Thyroid gland (tissue), 4 donors: ENCODE results near the gene TMEM74B.

Experiments used
- CTCF ChIP-seq, 6 experiments: fragments of 200-600 bp in 3 of 6; fragments of 450-650 bp in 3 of 6; sonication (generic) in 3 of 6; IDR thresholded peaks; one replicate each; pipeline ENCODE4 v1.5.1; 2016 to 2019; ENCODE audit warnings: antibody characterized with exemption in 6 of 6, mild to moderate bottlenecking in 2 of 6, inconsistent platforms in 1 of 6, moderate library complexity in 1 of 6
- POLR2A ChIP-seq, 2 donors: fragments of 450-650 bp; IDR thresholded peaks; one replicate each; pipeline ENCODE4 v1.6.1; 2017; ENCODE audit warnings: antibody characterized with exemption in 2 of 2, mild to moderate bottlenecking in 2 of 2, moderate library complexity in 1 of 2

DNA sequence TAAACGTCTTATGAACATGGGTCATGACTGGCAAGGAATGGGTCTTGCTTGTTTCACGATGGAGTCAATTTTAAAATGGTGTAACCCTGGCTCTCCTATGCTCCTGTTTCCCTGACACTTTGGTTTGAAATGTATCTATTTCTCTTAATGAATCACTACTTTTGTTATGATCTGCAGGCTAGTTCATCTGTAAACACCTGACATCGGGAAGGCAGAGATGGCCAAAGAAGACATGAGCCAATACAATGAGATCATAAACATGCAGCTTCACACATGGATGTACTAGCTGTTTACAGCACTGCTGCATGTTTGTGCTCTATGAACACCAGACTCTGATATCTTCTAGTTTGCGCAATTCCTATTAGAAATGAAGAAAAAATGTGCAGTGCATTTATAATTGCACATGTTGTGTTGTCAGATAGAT lies 30.1 kb upstream of the TMEM74B start:
- TF ChIP-seq CTCF (IDR thresholded peaks at IDR 0.05) (no peak), POLR2A (IDR thresholded peaks at IDR 0.05) (no peak)
